Gastrocnemius medialis (tissue), 4 donors: Measurements from ENCODE around the gene ZSCAN12. TPM values are rescaled to one million over a fixed set of nuclear protein-coding genes. Genes with fewer than 3 reads are reported as not detected.

Experiments used
- ATAC-seq, 2 donors: fragments of 150-250 bp; one replicate each; pipeline ENCODE4 v1.9.1; 2016
- DNase-seq, 2 donors: peaks; one replicate each; pipeline ENCODE4 v3.0.0-alpha.2; 2019
- H3K27ac ChIP-seq, 4 donors: fragments of 200-600 bp; sonication (generic); 1 replicate in 1 of 4; 2 replicates in 3 of 4; pipeline ENCODE4 v1.5.1; 2016 to 2018; ENCODE audit warnings: mild to moderate bottlenecking in 2 of 4, moderate library complexity in 1 of 4
- H3K27me3 ChIP-seq, 3 donors: fragments of 200-600 bp; sonication (generic) in 2 of 3; 1 replicate in 1 of 3; 2 replicates in 2 of 3; pipeline versions ENCODE4 v1.5.1 to v1.6.0; 2016 to 2019; ENCODE audit warnings: mild to moderate bottlenecking in 1 of 3, moderate library complexity in 1 of 3
- H3K36me3 ChIP-seq, 2 donors: fragments of 200-600 bp; sonication (generic) in 1 of 2; one replicate each; pipeline ENCODE4 v1.5.1; 2017 to 2018
- H3K4me1 ChIP-seq, 2 donors: fragments of 200-600 bp; sonication (generic) in 1 of 2; one replicate each; pipeline ENCODE4 v1.5.1; 2016 to 2017; ENCODE audit warnings: mild to moderate bottlenecking in 2 of 2
- H3K4me3 ChIP-seq, 4 donors: fragments of 200-600 bp; sonication (generic) in 3 of 4; 1 replicate in 1 of 4; 2 replicates in 3 of 4; pipeline ENCODE4 v1.5.1; 2016 to 2019; ENCODE audit warnings: mild to moderate bottlenecking in 2 of 4
- H3K9me3 ChIP-seq, 3 donors: fragments of 200-600 bp; sonication (generic) in 2 of 3; 1 replicate in 1 of 3; 2 replicates in 2 of 3; pipeline ENCODE4 v1.5.1; 2016 to 2019
- POLR2A ChIP-seq, 2 donors: fragments of 450-650 bp; IDR thresholded peaks; one replicate each; pipeline ENCODE4 v1.6.1; 2017; ENCODE audit warnings: antibody characterized with exemption in 2 of 2, mild to moderate bottlenecking in 2 of 2, moderate library complexity in 2 of 2
- in situ Hi-C, 4 donors: fragments of 200-750 bp; cut with MboI; loops; one replicate each; pipeline versions ENCODE4 v1.15.0 to v1.8.0; 2017; ENCODE audit warnings: low sequenced_read_pairs in 4 of 4
- intact Hi-C: fragments of 100-400 bp; cut with DNase I; formaldehyde crosslinking; loops from one replicate; pipeline ENCODE4 v1.15.1; 2023; ENCODE audit warnings: low total_unique reads
- total RNA-seq, 4 donors: library from RNA; depleted of rRNA; stranded (reverse); fragments of >200 nt; gene quantifications; one replicate each; pipeline versions ENCODE4 v1.1.0 to v1.2.3, GENCODE V29; 2016
- TF ChIP-seq, protein P1 (sequence below), 5 experiments: fragments of 450-650 bp in 3 of 5; fragments of 200-600 bp in 2 of 5; sonication (generic) in 2 of 5; IDR thresholded peaks in 4 of 5; conservative IDR thresholded peaks in 1 of 5; 1 replicate in 4 of 5; 2 replicates in 1 of 5; pipeline ENCODE4 v1.5.1; 2016 to 2019; ENCODE audit warnings: antibody characterized with exemption in 5 of 5, mild to moderate bottlenecking in 3 of 5, moderate library complexity in 3 of 5

Gene ZSCAN12
- total RNA-seq, 4 donors from 2014 or later = 0.42 to 1.9 (median 0.63) TPM

- Histone ChIP-seq H3K27ac (no peak overlapping the region), H3K4me3 (no peak overlapping the region), H3K36me3 (peaks cover 0 to 27% of the 10 kb centered on the region in 2 donors), H3K4me1 (peaks cover 3 to 6% of the 10 kb centered on the region in 2 donors), H3K27me3 (no peaks in the 10 kb centered on the region), H3K9me3 (no peaks in the 10 kb centered on the region)
- DNase-seq (no peak), ATAC-seq (no peak)
- in situ Hi-C loops (no loop called here), intact Hi-C loops (no loop called here)
- TF ChIP-seq POLR2A (IDR thresholded peaks at IDR 0.05) = no peak
- TF ChIP-seq, protein P1, sequence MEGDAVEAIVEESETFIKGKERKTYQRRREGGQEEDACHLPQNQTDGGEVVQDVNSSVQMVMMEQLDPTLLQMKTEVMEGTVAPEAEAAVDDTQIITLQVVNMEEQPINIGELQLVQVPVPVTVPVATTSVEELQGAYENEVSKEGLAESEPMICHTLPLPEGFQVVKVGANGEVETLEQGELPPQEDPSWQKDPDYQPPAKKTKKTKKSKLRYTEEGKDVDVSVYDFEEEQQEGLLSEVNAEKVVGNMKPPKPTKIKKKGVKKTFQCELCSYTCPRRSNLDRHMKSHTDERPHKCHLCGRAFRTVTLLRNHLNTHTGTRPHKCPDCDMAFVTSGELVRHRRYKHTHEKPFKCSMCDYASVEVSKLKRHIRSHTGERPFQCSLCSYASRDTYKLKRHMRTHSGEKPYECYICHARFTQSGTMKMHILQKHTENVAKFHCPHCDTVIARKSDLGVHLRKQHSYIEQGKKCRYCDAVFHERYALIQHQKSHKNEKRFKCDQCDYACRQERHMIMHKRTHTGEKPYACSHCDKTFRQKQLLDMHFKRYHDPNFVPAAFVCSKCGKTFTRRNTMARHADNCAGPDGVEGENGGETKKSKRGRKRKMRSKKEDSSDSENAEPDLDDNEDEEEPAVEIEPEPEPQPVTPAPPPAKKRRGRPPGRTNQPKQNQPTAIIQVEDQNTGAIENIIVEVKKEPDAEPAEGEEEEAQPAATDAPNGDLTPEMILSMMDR (IDR thresholded peaks at IDR 0.05 in 4 of 5, conservative IDR thresholded peaks at IDR 0.05 in 1 of 5) = no peak
These were observed 5.5 kb downstream of the ZSCAN12 start for GRCh38 chr6:28393912-28394662.

GRCh38 chr6:28390688-28391087, 8.9 kb downstream of the ZSCAN12 start:
- in situ Hi-C loops (no loop called here), intact Hi-C loops (no loop called here)
- TF ChIP-seq, protein P1 (IDR thresholded peaks at IDR 0.05 in 4 of 5, conservative IDR thresholded peaks at IDR 0.05 in 1 of 5) = no peak
- TF ChIP-seq POLR2A (IDR thresholded peaks at IDR 0.05) = no peak
- Histone ChIP-seq H3K4me1 (no peaks in the 10 kb centered on the region), H3K27me3 (no peaks in the 10 kb centered on the region), H3K9me3 (no peaks in the 10 kb centered on the region), H3K36me3 (peaks cover 0 to 28% of the 10 kb centered on the region in 2 donors), H3K4me3 (no peak overlapping the region), H3K27ac (no peak overlapping the region)
- DNase-seq (no peak), ATAC-seq (no peak)

- no peak overlapping the region for H3K4me3 ChIP-seq
- H3K27ac ChIP-seq = peak overlapping the region in 1 of 4 donors; percentile 73
- intact Hi-C loops = no loop called here
These were observed 15.4 kb downstream of the ZSCAN12 start for GRCh38 chr6:28384143-28384533.

GRCh38 chr6:28383235-28384142, 16.1 kb downstream of the ZSCAN12 start:
- peak; percentile 69 to 72 for DNase-seq

More at GRCh38 chr6:28384143-28384533, 15.4 kb downstream of the ZSCAN12 start:
- no peak for TF ChIP-seq POLR2A (IDR thresholded peaks at IDR 0.05)
- TF ChIP-seq, protein P1 (IDR thresholded peaks at IDR 0.05 in 4 of 5, conservative IDR thresholded peaks at IDR 0.05 in 1 of 5) = no peak
- no peaks in the 10 kb centered on the region for H3K9me3 ChIP-seq
- no peak for DNase-seq
- in situ Hi-C loops = no loop called here
- ATAC-seq = no peak
- peaks cover 0 to 3% (median 0%) of the 10 kb centered on the region in 3 donors for H3K27me3 ChIP-seq
- H3K36me3 ChIP-seq = peaks cover 0 to 3% of the 10 kb centered on the region in 2 donors
- no peaks in the 10 kb centered on the region for H3K4me1 ChIP-seq

More at GRCh38 chr6:28383235-28384142, 16.1 kb downstream of the ZSCAN12 start:
- H3K27ac ChIP-seq = peak overlapping the region; percentile 51 to 76 (median 63)
- in situ Hi-C loops = no loop called here
- no peaks in the 10 kb centered on the region for H3K9me3 ChIP-seq
- H3K4me1 ChIP-seq = no peaks in the 10 kb centered on the region
- TF ChIP-seq, protein P1 (IDR thresholded peaks at IDR 0.05 in 4 of 5, conservative IDR thresholded peaks at IDR 0.05 in 1 of 5) = no peak
- peak in 1 of 2 donors; percentile 16 for TF ChIP-seq POLR2A (IDR thresholded peaks at IDR 0.05)
- intact Hi-C loops = no loop called here
- peaks cover 0 to 7% of the 10 kb centered on the region in 2 donors for H3K36me3 ChIP-seq
- peak overlapping the region; percentile 38 to 62 (median 55) for H3K4me3 ChIP-seq
- ATAC-seq = peak; percentile 90 to 96
- peaks cover 0 to 3% (median 0%) of the 10 kb centered on the region in 3 donors for H3K27me3 ChIP-seq
